Activated T-helper 2 cell treated with anti-CD3 and anti-CD28 coated beads, Interferon-gamma antibody, Interleukin-2, Interleukin-4, amounts not matched to agents 10 μg/mL and 5 μg/mL and 100 μg/mL, durations not matched to agents 14 hours and 24 hours and 36 hours (primary cell): Measurements from ENCODE around the gene SPECC1. TPM values are rescaled to one million over a fixed set of nuclear protein-coding genes. Genes with fewer than 3 reads are reported as not detected.

Experiments
- DNase-seq: peaks from one replicate; pipeline ENCODE4 v3.0.0; 2021; ENCODE audit warnings: low spot score
- H3K27ac Mint-ChIP-seq: one replicate; pipeline ENCODE4 v1.8.0; 2021; ENCODE audit warnings: mixed read lengths
- H3K27me3 Mint-ChIP-seq: one replicate; pipeline ENCODE4 v1.8.0; 2021; ENCODE audit warnings: low read depth, mixed read lengths
- H3K36me3 Mint-ChIP-seq: one replicate; pipeline ENCODE4 v1.8.0; 2021; ENCODE audit warnings: low read depth, mixed read lengths
- H3K4me1 Mint-ChIP-seq: one replicate; pipeline ENCODE4 v1.8.0; 2021; ENCODE audit warnings: low read depth, mixed read lengths
- H3K4me3 Mint-ChIP-seq: one replicate; pipeline ENCODE4 v1.8.0; 2021; ENCODE audit warnings: low read depth, mild to moderate bottlenecking, moderate library complexity, mixed read lengths
- H3K9me3 Mint-ChIP-seq: one replicate; pipeline ENCODE4 v1.8.0; 2021; ENCODE audit warnings: mixed read lengths
- intact Hi-C: fragments of 100-400 bp; cut with micrococcal nuclease; formaldehyde crosslinking; loops from one replicate; pipeline ENCODE4 v1.15.1; 2023
- total RNA-seq: library from RNA; stranded (reverse); gene quantifications from 2 replicates; pipeline ENCODE4 v1.2.3, GENCODE V29; 2022

The SPECC1 gene
- total RNA-seq, 1 donor from 2014 or later, result 6.8 TPM

GRCh38 chr17:20289984-20290383 lies 280.8 kb downstream of the SPECC1 start:
- H3K4me3 Mint-ChIP-seq, result no peak overlapping the region
- intact Hi-C loops, result no loop called here
- peaks cover 6% of the 10 kb centered on the region for H3K36me3 Mint-ChIP-seq
- no peak overlapping the region for H3K27ac Mint-ChIP-seq
- H3K9me3 Mint-ChIP-seq, result no peaks in the 10 kb centered on the region
- H3K4me1 Mint-ChIP-seq, result no peaks in the 10 kb centered on the region
- no peak for DNase-seq
- no peaks in the 10 kb centered on the region for H3K27me3 Mint-ChIP-seq

GRCh38 chr17:20291853-20292252 lies 282.7 kb downstream of the SPECC1 start:
- Mint-ChIP-seq H3K36me3 (peaks cover 6% of the 10 kb centered on the region), H3K27me3 (no peaks in the 10 kb centered on the region), H3K9me3 (no peaks in the 10 kb centered on the region), H3K4me3 (no peak overlapping the region), H3K4me1 (no peaks in the 10 kb centered on the region), H3K27ac (no peak overlapping the region)
- intact Hi-C loops, result no loop called here
- no peak for DNase-seq

- no peaks in the 10 kb centered on the region for H3K27me3 Mint-ChIP-seq
- intact Hi-C loops, result no loop called here
- DNase-seq, result no peak
- no peak overlapping the region for H3K27ac Mint-ChIP-seq
- no peak overlapping the region for H3K4me3 Mint-ChIP-seq
- H3K9me3 Mint-ChIP-seq, result no peaks in the 10 kb centered on the region
- no peaks in the 10 kb centered on the region for H3K4me1 Mint-ChIP-seq
- peaks cover under 1% of the 10 kb centered on the region for H3K36me3 Mint-ChIP-seq
These were observed 284.3 kb downstream of the SPECC1 start for GRCh38 chr17:20293501-20293900.

GRCh38 chr17:20294120-20294519 lies 285.0 kb downstream of the SPECC1 start:
- Mint-ChIP-seq H3K9me3 (no peaks in the 10 kb centered on the region), H3K36me3 (no peaks in the 10 kb centered on the region), H3K4me1 (no peaks in the 10 kb centered on the region), H3K27me3 (no peaks in the 10 kb centered on the region), H3K4me3 (no peak overlapping the region), H3K27ac (no peak overlapping the region)
- no peak for DNase-seq
- intact Hi-C loops, result no loop called here

- Mint-ChIP-seq H3K27ac (no peak overlapping the region), H3K9me3 (no peaks in the 10 kb centered on the region), H3K36me3 (no peaks in the 10 kb centered on the region), H3K4me3 (no peak overlapping the region), H3K4me1 (no peaks in the 10 kb centered on the region), H3K27me3 (no peaks in the 10 kb centered on the region)
- intact Hi-C loops, result no loop called here
- no peak for DNase-seq
These were observed 289.9 kb downstream of the SPECC1 start for GRCh38 chr17:20299013-20299412.

- intact Hi-C loops, result no loop called here
- no peak for DNase-seq
- Mint-ChIP-seq H3K9me3 (peaks cover 6% of the 10 kb centered on the region), H3K27ac (no peak overlapping the region), H3K4me3 (no peak overlapping the region), H3K36me3 (no peaks in the 10 kb centered on the region), H3K4me1 (peaks cover 2% of the 10 kb centered on the region), H3K27me3 (no peaks in the 10 kb centered on the region)
These were observed 291.3 kb downstream of the SPECC1 start for GRCh38 chr17:20300436-20300934.

- Mint-ChIP-seq H3K36me3 (peaks cover 8% of the 10 kb centered on the region), H3K4me3 (no peak overlapping the region), H3K27me3 (no peaks in the 10 kb centered on the region), H3K27ac (no peak overlapping the region), H3K9me3 (peaks cover 20% of the 10 kb centered on the region), H3K4me1 (peaks cover 2% of the 10 kb centered on the region)
- DNase-seq, result no peak
- intact Hi-C loops, result no loop called here
These were observed 293.2 kb downstream of the SPECC1 start for GRCh38 chr17:20302246-20302917.

GRCh38 chr17:20304961-20305360 lies 295.8 kb downstream of the SPECC1 start:
- H3K9me3 Mint-ChIP-seq, result peaks cover 25% of the 10 kb centered on the region
- H3K36me3 Mint-ChIP-seq, result peaks cover 8% of the 10 kb centered on the region
- intact Hi-C loops, result no loop called here
- H3K4me1 Mint-ChIP-seq, result peaks cover 2% of the 10 kb centered on the region
- H3K27ac Mint-ChIP-seq, result no peak overlapping the region
- no peak overlapping the region for H3K4me3 Mint-ChIP-seq
- no peak for DNase-seq
- no peaks in the 10 kb centered on the region for H3K27me3 Mint-ChIP-seq

GRCh38 chr17:20306924-20307323 lies 297.8 kb downstream of the SPECC1 start:
- Mint-ChIP-seq H3K4me1 (peaks cover 2% of the 10 kb centered on the region), H3K36me3 (peaks cover 8% of the 10 kb centered on the region), H3K27ac (no peak overlapping the region), H3K4me3 (no peak overlapping the region), H3K9me3 (peaks cover 25% of the 10 kb centered on the region), H3K27me3 (no peaks in the 10 kb centered on the region)
- no peak for DNase-seq
- intact Hi-C loops, result no loop called here

- H3K9me3 Mint-ChIP-seq, result peaks cover 25% of the 10 kb centered on the region
- intact Hi-C loops, result no loop called here
- peaks cover 2% of the 10 kb centered on the region for H3K4me1 Mint-ChIP-seq
- H3K36me3 Mint-ChIP-seq, result peaks cover 8% of the 10 kb centered on the region
- no peak overlapping the region for H3K4me3 Mint-ChIP-seq
- no peaks in the 10 kb centered on the region for H3K27me3 Mint-ChIP-seq
- no peak overlapping the region for H3K27ac Mint-ChIP-seq
- DNase-seq, result no peak
These were observed 298.3 kb downstream of the SPECC1 start for GRCh38 chr17:20307326-20307910.

GRCh38 chr17:20310481-20310880 lies 301.3 kb downstream of the SPECC1 start:
- H3K4me3 Mint-ChIP-seq, result no peak overlapping the region
- H3K27me3 Mint-ChIP-seq, result no peaks in the 10 kb centered on the region
- DNase-seq, result no peak
- no peaks in the 10 kb centered on the region for H3K4me1 Mint-ChIP-seq
- peaks cover 19% of the 10 kb centered on the region for H3K9me3 Mint-ChIP-seq
- no peak overlapping the region for H3K27ac Mint-ChIP-seq
- intact Hi-C loops, result no loop called here
- peaks cover 8% of the 10 kb centered on the region for H3K36me3 Mint-ChIP-seq

GRCh38 chr17:20313306-20313705 lies 304.1 kb downstream of the SPECC1 start:
- Mint-ChIP-seq H3K27ac (no peak overlapping the region), H3K4me1 (no peaks in the 10 kb centered on the region), H3K9me3 (no peaks in the 10 kb centered on the region), H3K4me3 (no peak overlapping the region), H3K27me3 (no peaks in the 10 kb centered on the region), H3K36me3 (no peaks in the 10 kb centered on the region)
- DNase-seq, result no peak
- intact Hi-C loops, result no loop called here

- intact Hi-C loops, result no loop called here
- Mint-ChIP-seq H3K36me3 (no peaks in the 10 kb centered on the region), H3K4me3 (no peak overlapping the region), H3K9me3 (no peaks in the 10 kb centered on the region), H3K4me1 (no peaks in the 10 kb centered on the region), H3K27me3 (no peaks in the 10 kb centered on the region), H3K27ac (no peak overlapping the region)
- DNase-seq, result no peak
These were observed 304.7 kb downstream of the SPECC1 start for GRCh38 chr17:20313891-20314290.
